K562 (cell line): ENCODE data around the gene FHIT. TPM values are rescaled to one million over a fixed set of nuclear protein-coding genes. Genes with fewer than 3 reads are reported as not detected.

Experiments used
- ATAC-seq: fragments of 200-7000 bp; cut with Tn5 transposase; 3 replicates; pipeline ENCODE4 v1.9.1; 2020; ENCODE audit warnings: moderate library complexity
- BruUV-seq: library from RNA; stranded (reverse); fragments of 400-500 nt; replicated peaks from 2 replicates; lab custom pipeline; 2021; lab: Mats Ljungman, UMichigan
- CTCF ChIA-PET: fragments of 300-600 bp; formaldehyde crosslinking; extraction: SDS; loops from one replicate; lab custom pipeline; 2021; ENCODE audit warnings: low intra/inter-chr PET ratio; lab: Yijun Ruan, JAX
- POLR2A ChIA-PET: fragments of 300-600, 350-650 bp; sonication (Branson Sonifier 250); formaldehyde crosslinking; extraction: SDS; loops from one replicate; lab custom pipeline; 2021; ENCODE audit warnings: antibody characterized with exemption, inconsistent platforms; lab: Yijun Ruan, JAX
- DNase-seq, 4 experiments: peaks; one replicate each; pipeline versions ENCODE4 v3.0.0 to v3.0.0-alpha.2; 2011 to 2018; ENCODE audit warnings: low spot score in 3 of 4, mixed read lengths in 3 of 4; ENCODE audit errors: extremely low read depth in 1 of 4
- FAIRE-seq: peaks from 2 replicates; lab custom pipeline; 2011; peaks lifted over from hg19 to GRCh38; lab: Jason Lieb, UNC
- H2AFZ ChIP-seq: 2 replicates; pipeline ENCODE4 v1.6.0; 2011; ENCODE audit warnings: low read depth, low read length, control low read depth, inconsistent platforms
- H3K27ac ChIP-seq: fragments of 200-600 bp; 3 replicates; pipeline ENCODE4 v1.8.0; 2011; ENCODE audit warnings: low read depth, mild to moderate bottlenecking, control low read depth, inconsistent platforms, low read length, moderate library complexity, mixed read lengths; ENCODE audit errors: extremely low read depth
- H3K27me3 ChIP-seq, 2 experiments: fragments of 300-600 bp in 1 of 2; 2 replicates in 1 of 2; 3 replicates in 1 of 2; pipeline versions ENCODE4 v1.6.0 to v1.8.0; 2011; ENCODE audit warnings: inconsistent platforms in 2 of 2, low read length in 2 of 2, mild to moderate bottlenecking in 1 of 2, mixed read lengths in 1 of 2, moderate library complexity in 1 of 2; ENCODE audit not compliant: control insufficient read depth in 2 of 2, insufficient read depth in 2 of 2
- H3K36me3 ChIP-seq: fragments of 300-600 bp; 3 replicates; pipeline ENCODE4 v1.8.0; 2011; ENCODE audit warnings: mild to moderate bottlenecking, low read length, inconsistent platforms; ENCODE audit not compliant: control insufficient read depth, insufficient read depth
- H3K4me1 ChIP-seq, 2 experiments: fragments of 200-600 bp in 1 of 2; replicated peaks in 1 of 2; 2 replicates in 1 of 2; 3 replicates in 1 of 2; pipeline versions ENCODE4 v1.5.1 to v1.8.0; 2011; ENCODE audit warnings: inconsistent platforms in 2 of 2, low read length in 2 of 2, mild to moderate bottlenecking in 1 of 2, mixed read lengths in 1 of 2, moderate library complexity in 1 of 2; ENCODE audit not compliant: control insufficient read depth in 2 of 2, insufficient read depth in 2 of 2
- H3K4me2 ChIP-seq: 2 replicates; pipeline ENCODE4 v1.6.1; 2011; ENCODE audit warnings: low read length, control low read depth, inconsistent platforms, mixed read lengths; ENCODE audit not compliant: insufficient read depth
- H3K4me3 ChIP-seq: fragments of 200-600 bp; sonication (generic), shearing (Covaris generic); 2 replicates; pipeline ENCODE4 v1.5.1; 2016; ENCODE audit warnings: control low read depth, inconsistent platforms
- H3K79me2 ChIP-seq: fragments of 200-600 bp; 3 replicates; pipeline ENCODE4 v1.8.0; 2011; ENCODE audit warnings: low read length, inconsistent platforms; ENCODE audit not compliant: control insufficient read depth, insufficient read depth
- H3K9ac ChIP-seq, 2 experiments: 2 replicates each; pipeline versions ENCODE4 v1.6.0 to v1.6.1; 2011; ENCODE audit warnings: low read depth in 2 of 2, low read length in 2 of 2, control low read depth in 1 of 2, inconsistent platforms in 1 of 2, mild to moderate bottlenecking in 1 of 2, mixed read lengths in 1 of 2; ENCODE audit not compliant: insufficient read depth in 1 of 2
- H3K9me1 ChIP-seq: one replicate; pipeline ENCODE4 v1.6.0; 2011; ENCODE audit warnings: inconsistent platforms, mild to moderate bottlenecking, low read length, moderate library complexity; ENCODE audit not compliant: control insufficient read depth, insufficient read depth
- H3K9me3 ChIP-seq: replicated peaks from 2 replicates; pipeline ENCODE4 v1.5.1; 2011; ENCODE audit warnings: low read depth, low read length, inconsistent platforms; ENCODE audit not compliant: control insufficient read depth, insufficient read depth
- H4K20me1 ChIP-seq: replicated peaks from 2 replicates; pipeline ENCODE4 v1.6.1; 2011; ENCODE audit warnings: low read length, inconsistent platforms, mixed read lengths; ENCODE audit not compliant: control insufficient read depth, insufficient read depth
- BRF2 ChIP-seq: IDR thresholded peaks from 3 replicates; pipeline ENCODE4 v1.6.1; 2011; ENCODE audit warnings: borderline replicate concordance, mild to moderate bottlenecking; ENCODE audit not compliant: insufficient read length, insufficient read depth
- WGBS: fragments of 100-300 bp; shearing (Covaris generic); methylation state at CpG from one replicate; pipeline ENCODE4 v1.1.6; 2016; ENCODE audit warnings: low coverage, mixed read lengths; ENCODE audit not compliant: insufficient coverage; ENCODE audit errors: missing lambda C conversion rate; 5-methylcytosine and 5-hydroxymethylcytosine counted together
- in situ Hi-C: fragments of 300-500 bp; cut with MboI; formaldehyde crosslinking; loops from 4 replicates; pipeline ENCODE4 v1.15.0; 2018; ENCODE audit warnings: inconsistent platforms, mixed read lengths
- intact Hi-C: fragments of 100-400 bp; cut with micrococcal nuclease; formaldehyde crosslinking; loops from 2 replicates; pipeline ENCODE4 v1.14.2; 2022
- polyA plus RNA-seq, 8 experiments: library from polyadenylated mRNA; depleted of rRNA in 4 of 8; stranded (reverse) in 5 of 8; unstranded in 3 of 8; fragments of >200 nt; fragmentation: Nextera tagmentation in 2 of 8; fragmentation: Illumina TruSeq in 1 of 8; extraction: Ambion mirVana in 2 of 8; extraction: Trizol in 1 of 8; gene quantifications; 2 replicates each; pipeline versions ENCODE4 v1.2.1 to v1.2.3, GENCODE V29; 2011 to 2014; ENCODE audit warnings: inconsistent platforms in 1 of 8, missing spikeins in 1 of 8
- total RNA-seq, 7 experiments: library from RNA; depleted of rRNA in 6 of 7; stranded (reverse); fragments of >200 nt in 6 of 7; fragmentation: Illumina TruSeq in 2 of 7; extraction: Trizol in 2 of 7; gene quantifications; 2 replicates each; pipeline versions ENCODE4 v1.2.1 to v1.2.3, GENCODE V29; 2011 to 2021; ENCODE audit warnings: low replicate concordance in 1 of 7
- TF ChIP-seq, protein P1 (sequence below): fragments of 250-450 bp; sonication (Bioruptor Pico); IDR thresholded peaks from 2 replicates; pipeline ENCODE4 v1.9.0; 2021; ENCODE audit warnings: mild to moderate bottlenecking, inconsistent platforms

Gene FHIT
- total and polyA plus RNA-seq, 9 of the 15 experiments (the other 6 are each of a cell fraction or from before 2014, with no cell fraction given): 1.7 to 9.1 (median 4.3) TPM

GRCh38 chr3:60555686-60556354 is 695.4 kb downstream of the FHIT start:
- Histone ChIP-seq H3K9ac (no peak overlapping the region), H3K9me3 (no peaks in the 10 kb centered on the region), H3K27ac (no peak overlapping the region), H3K9me1 (no peaks in the 10 kb centered on the region), H3K27me3 (no peaks in the 10 kb centered on the region), H3K4me1 (no peaks in the 10 kb centered on the region; a peak in 1 of 5 replicates), H3K4me3 (no peak overlapping the region), H2AFZ (no peak overlapping the region), H3K79me2 (no peaks in the 10 kb centered on the region), H3K36me3 (no peaks in the 10 kb centered on the region), H3K4me2 (no peak overlapping the region), H4K20me1 (no peaks in the 10 kb centered on the region)
- DNase-seq: no peak
- no peak for FAIRE-seq
- no TSS peak for BruUV-seq
- ChIA-PET CTCF (no interaction called here), POLR2A (interaction anchor here (1.1 to 1.5 kb wide), 2 partner anchors 39 to 57 kb away, joined by 4 read pairs; no protein-coding TSS in a partner anchor)
- intact Hi-C loops: loop anchor here (1.0 kb wide), 1 partner anchor 59 kb away; no protein-coding TSS in a partner anchor
- 10% methylated on average over 4 of the region's 4 CpGs for WGBS
- ATAC-seq: no peak
- in situ Hi-C loops: no loop called here
- peak; percentile 11 for TF ChIP-seq BRF2
- TF ChIP-seq, protein P1, sequence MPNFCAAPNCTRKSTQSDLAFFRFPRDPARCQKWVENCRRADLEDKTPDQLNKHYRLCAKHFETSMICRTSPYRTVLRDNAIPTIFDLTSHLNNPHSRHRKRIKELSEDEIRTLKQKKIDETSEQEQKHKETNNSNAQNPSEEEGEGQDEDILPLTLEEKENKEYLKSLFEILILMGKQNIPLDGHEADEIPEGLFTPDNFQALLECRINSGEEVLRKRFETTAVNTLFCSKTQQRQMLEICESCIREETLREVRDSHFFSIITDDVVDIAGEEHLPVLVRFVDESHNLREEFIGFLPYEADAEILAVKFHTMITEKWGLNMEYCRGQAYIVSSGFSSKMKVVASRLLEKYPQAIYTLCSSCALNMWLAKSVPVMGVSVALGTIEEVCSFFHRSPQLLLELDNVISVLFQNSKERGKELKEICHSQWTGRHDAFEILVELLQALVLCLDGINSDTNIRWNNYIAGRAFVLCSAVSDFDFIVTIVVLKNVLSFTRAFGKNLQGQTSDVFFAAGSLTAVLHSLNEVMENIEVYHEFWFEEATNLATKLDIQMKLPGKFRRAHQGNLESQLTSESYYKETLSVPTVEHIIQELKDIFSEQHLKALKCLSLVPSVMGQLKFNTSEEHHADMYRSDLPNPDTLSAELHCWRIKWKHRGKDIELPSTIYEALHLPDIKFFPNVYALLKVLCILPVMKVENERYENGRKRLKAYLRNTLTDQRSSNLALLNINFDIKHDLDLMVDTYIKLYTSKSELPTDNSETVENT (CRISPR knock-in tag): no peak
- TF ChIP-seq, all 486 proteins: peak for 1
